Sciatic nerve (tissue), 2 donors: ENCODE data around the gene CCP110. TPM values are rescaled to one million over a fixed set of nuclear protein-coding genes. Genes with fewer than 3 reads are reported as not detected.
"Not testable (repeated sequence)": the region's sequence is repeated elsewhere in the genome, so short reads cannot be mapped to it uniquely, and the experiment has no call there.

Experiments used
- ATAC-seq: fragments of 200-7000 bp; cut with Tn5 transposase; one replicate; pipeline ENCODE4 v1.9.1; 2020; ENCODE audit warnings: mild to moderate bottlenecking, moderate library complexity
- DNase-seq: peaks from one replicate; pipeline ENCODE4 v3.0.0-alpha.2; 2020; ENCODE audit warnings: low spot score
- intact Hi-C: fragments of 100-400 bp; cut with DNase I; formaldehyde crosslinking; loops from one replicate; pipeline ENCODE4 v1.14.2; 2022
- total RNA-seq: library from RNA; stranded (reverse); fragmentation: NEBNext Ultra II Directional; extraction: Animal tissue kit (Norgen Biotek cat#: 25700); gene quantifications from one replicate; pipeline ENCODE4 v1.2.1, GENCODE V29; 2021
- donor health status: DM: no; HTN: no; CAD: no.
- donor health status: DM: no; HTN: no; CAD: no.

The CCP110 gene
- total RNA-seq, 1 donor from 2014 or later, result 32.3 TPM

DNA sequence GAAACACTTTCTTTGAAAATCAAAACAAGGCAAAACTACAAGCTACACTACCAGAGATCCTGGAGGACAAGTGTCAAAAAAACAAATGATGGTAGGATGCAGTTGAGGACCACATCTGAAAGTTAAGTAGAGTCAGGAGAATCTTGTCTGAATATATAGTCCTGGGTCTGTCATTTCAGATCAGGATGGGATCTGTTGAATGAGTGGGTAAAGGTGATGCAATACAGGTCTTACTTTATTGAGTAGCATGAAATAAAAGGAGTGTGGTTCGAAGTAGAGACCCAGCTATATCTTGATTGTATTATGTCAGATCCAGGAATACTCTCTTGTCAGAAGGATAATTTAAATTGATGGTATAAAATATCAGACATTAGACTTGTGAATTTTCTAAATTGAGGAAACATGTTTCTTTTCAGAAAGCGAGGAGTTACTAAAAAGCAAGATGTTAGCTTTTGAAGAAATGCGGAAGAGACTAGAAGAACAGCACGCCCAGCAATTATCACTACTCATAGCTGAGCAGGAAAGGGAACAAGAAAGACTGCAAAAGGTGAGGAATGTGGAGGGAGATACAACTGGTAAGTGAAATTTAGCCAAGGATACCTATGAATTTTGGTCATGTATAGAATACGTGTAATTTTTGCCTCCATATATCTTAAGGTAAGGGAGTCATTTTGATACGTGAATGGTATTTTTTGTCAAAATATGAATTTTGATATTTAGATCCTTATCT is 16.7 kb downstream of the CCP110 start:
- intact Hi-C loops, result no loop called here
- ATAC-seq, result no peak
- no peak for DNase-seq

DNA sequence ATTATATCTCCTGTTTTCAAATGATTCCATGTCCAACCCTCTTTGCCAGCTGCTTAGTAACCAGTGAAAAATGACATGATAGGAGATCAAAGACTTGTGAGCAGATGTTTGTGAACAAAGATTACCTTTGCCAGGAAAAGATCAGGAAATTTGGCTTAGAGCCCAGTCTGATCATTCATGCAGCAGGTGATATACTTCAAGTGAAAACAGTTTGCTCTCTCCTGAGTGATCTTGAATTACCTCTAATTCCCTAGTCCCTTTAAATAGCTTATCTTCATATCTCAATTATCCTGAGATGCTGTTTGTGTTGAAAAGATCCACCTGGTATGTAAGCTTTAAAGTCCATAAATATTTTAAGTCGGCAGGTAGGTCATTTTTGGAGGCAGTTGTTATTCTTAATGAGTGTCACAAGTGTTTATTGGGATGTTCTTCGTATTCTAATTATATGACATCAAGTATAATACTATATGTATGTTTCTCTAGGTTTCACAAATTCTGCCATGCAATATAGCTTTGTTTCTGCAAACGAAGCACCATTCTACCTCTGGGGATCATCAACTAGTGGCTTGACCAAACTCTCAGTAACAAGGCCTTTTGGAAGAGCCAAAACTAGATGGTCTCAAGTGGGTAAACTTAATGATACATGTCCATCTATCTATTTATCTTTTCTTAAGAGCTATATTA is 18.5 kb downstream of the CCP110 start:
- intact Hi-C loops, result no loop called here
- ATAC-seq, result no peak

DNA sequence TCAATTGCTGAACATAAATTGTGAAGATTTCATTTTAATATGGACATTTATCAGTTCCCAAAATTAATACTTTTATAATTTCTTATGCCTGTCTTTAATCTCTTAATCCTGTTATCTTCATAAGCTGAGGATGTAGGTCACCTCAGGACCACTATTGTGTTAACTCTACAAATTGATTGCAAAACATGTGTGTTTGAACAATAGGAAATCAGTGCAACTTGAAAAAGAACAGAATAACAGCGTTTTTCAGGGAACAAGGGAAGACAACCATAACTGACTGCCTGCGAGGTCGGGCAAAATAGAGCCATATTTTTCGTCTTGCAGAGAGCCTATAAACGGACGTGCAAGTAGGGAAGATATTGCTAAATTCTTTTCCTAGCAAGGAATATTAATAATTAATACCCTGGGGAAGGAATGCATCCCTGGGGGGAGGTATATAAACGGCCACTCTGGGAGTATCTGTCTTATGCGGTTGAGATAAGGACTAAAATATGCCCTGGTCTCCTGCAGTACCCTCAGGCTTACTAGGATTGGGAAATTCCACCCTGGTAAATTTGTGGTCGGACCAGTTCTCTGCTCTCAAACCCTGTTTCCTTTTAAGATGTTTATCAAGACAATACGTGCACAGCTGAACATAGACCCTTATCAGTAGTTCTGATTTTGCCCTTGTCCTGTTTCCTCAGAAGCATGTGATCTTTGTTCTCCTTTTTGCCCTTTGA is 19.7 kb downstream of the CCP110 start:
- intact Hi-C loops, result not testable (repeated sequence)

More for the DNA sequence above, 18.5 kb downstream of the CCP110 start:
- DNase-seq, result no peak

DNA sequence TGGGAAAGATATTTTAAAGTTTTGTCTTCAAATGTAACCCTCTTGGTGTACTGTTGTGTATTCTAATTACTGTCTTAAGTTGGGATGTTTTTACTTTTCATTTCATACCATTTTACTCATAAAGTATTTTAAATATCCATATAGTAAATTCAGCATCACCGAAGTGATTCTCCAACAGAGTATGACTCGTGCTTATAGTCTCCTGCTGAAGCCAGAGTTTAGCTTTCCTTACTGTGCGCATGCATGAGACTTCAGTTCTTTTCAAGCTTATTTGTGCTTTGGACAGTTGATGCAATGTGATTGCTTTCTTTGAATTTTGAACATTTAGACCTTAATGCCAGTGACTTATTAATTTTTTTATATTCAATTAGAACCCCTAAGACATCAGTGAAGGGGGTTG is 24.4 kb downstream of the CCP110 start:
- intact Hi-C loops, result no loop called here
- ATAC-seq (no peak), DNase-seq (no peak)

More for the DNA sequence above, 19.7 kb downstream of the CCP110 start:
- not testable (repeated sequence) for ATAC-seq, DNase-seq

DNA sequence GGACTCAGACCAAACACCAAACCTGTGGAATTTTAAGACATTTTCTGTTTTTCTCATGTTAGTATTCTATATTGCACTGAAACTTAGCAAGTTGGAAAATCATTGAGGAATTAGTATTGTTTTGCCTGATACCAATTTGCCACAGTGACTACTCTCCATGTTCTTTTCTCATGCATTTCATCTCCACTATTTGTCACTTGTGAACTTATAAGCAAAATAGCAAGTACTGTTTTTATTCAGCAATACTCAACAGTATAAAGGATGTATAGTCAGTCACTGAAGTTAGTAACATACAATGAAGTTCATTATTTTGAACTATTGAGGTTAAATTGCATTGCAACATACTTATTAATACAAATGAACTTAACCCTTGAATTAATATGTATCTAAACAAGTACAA is 25.9 kb downstream of the CCP110 start:
- ATAC-seq, result no peak
- intact Hi-C loops, result loop anchor here (10.0 kb wide), 1 partner anchor 335 kb away; the partner anchor contains the start of gene GPRC5B
- DNase-seq, result no peak

GRCh38 chr16:19555186-19555937 is 31.6 kb downstream of the CCP110 start, which contains the start of gene VPS35L:
VPS35L (plus strand) TSS chr16:19555703; CDS start chr16:19555730, 27 bp downstream.
- peak; percentile 98 for DNase-seq
- ATAC-seq, result peak; percentile 99
- intact Hi-C loops, result loop anchor here (10.0 kb wide), 1 partner anchor 329 kb away; the partner anchor contains the start of gene GPRC5B

- ATAC-seq (no peak), DNase-seq (no peak)
- intact Hi-C loops, result loop anchor here (10.0 kb wide), 1 partner anchor 329 kb away; the partner anchor contains the start of gene GPRC5B
These were observed 32.4 kb downstream of the CCP110 start for GRCh38 chr16:19555938-19556771.

- intact Hi-C loops, result loop anchor here (10.0 kb wide), 1 partner anchor 325 kb away; the partner anchor contains the start of gene GPRC5B
- DNase-seq (no peak), ATAC-seq (no peak)
These were observed 35.6 kb downstream of the CCP110 start for GRCh38 chr16:19559242-19559910.

GRCh38 chr16:19560078-19560477 is 36.3 kb downstream of the CCP110 start:
- DNase-seq, result no peak
- no peak for ATAC-seq
- intact Hi-C loops, result no loop called here

DNA sequence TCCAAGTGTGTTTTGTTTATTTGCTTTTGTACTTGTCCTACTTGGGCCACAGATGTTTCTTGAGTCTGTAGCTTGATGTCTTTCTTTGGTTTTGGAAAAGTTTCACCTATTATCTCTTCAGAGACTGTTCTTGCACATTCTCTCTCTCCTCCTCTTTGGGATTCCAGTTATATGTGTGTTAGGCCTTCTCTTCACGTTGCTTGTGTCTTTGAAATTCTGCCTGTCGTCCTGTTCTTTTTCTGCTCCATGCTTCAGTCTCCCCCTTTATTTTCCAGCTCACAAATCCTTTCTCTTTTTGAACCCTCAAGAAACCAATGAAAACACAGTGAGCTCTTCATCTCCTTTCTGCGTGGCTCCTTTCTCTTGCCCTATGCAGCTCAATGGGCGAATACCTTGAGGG is 39.6 kb downstream of the CCP110 start:
- intact Hi-C loops, result no loop called here
- no peak for ATAC-seq
- DNase-seq, result no peak

GRCh38 chr16:19566362-19566761 is 42.6 kb downstream of the CCP110 start:
- ATAC-seq (no peak), DNase-seq (no peak)
- intact Hi-C loops, result no loop called here

DNA sequence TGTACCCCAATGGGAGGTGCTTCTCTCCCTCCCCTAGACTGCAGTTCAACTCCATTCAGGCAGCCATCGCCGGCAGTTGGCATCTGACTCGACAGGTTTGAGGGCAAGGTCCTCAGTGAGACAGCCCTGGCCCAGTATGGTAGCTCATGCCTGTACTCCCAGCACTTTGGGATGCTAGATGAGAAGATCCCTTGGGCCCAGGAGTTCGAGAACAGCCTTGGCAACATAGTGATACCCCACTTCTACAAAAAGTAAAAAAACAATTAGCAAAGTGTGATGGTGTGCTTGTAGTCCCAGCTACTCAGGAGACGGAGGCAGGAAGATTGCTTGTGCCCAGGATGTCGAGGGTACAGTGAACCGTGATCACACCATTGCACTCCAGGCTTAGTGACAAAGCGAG is 43.8 kb downstream of the CCP110 start:
- intact Hi-C loops, result no loop called here
- ATAC-seq, result no peak

GRCh38 chr16:19573997-19574396 is 50.3 kb downstream of the CCP110 start:
- DNase-seq, result no peak
- intact Hi-C loops, result no loop called here
- no peak for ATAC-seq

More for the DNA sequence above, 43.8 kb downstream of the CCP110 start:
- DNase-seq, result no peak

- ATAC-seq, result no peak
- DNase-seq, result no peak
- intact Hi-C loops, result no loop called here
These were observed 50.9 kb downstream of the CCP110 start for GRCh38 chr16:19574615-19575014.

DNA sequence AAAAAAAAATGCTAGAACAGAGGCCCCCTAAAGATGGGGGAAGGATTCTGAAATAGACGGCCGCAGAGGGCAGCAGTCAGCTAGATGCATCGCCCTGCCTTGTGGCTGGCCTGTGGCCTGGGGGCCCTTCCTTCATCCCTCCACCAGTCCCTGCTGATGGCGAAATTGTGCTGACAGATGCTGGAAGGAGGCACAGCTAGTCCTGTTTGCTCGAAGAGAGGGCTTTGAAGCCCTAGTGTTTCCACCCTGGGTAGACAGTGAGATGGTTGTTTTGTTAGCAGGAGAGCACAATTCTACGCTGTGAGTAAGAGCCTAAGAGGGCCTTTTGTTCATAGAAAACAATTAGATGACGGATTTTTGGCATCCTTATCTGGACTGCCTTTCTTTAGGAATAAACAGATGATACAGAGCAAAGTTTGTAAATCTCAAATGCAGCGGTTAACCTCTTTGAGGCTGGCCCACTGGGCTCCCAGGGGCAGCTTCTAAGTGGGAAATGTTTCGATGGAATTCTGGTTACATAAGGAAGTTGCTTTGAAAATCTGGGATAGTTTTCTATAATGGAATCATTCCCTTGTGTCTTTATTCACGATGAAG is 54.7 kb downstream of the CCP110 start:
- peak; percentile 83 for ATAC-seq
- intact Hi-C loops, result no loop called here
- no peak for DNase-seq

DNA sequence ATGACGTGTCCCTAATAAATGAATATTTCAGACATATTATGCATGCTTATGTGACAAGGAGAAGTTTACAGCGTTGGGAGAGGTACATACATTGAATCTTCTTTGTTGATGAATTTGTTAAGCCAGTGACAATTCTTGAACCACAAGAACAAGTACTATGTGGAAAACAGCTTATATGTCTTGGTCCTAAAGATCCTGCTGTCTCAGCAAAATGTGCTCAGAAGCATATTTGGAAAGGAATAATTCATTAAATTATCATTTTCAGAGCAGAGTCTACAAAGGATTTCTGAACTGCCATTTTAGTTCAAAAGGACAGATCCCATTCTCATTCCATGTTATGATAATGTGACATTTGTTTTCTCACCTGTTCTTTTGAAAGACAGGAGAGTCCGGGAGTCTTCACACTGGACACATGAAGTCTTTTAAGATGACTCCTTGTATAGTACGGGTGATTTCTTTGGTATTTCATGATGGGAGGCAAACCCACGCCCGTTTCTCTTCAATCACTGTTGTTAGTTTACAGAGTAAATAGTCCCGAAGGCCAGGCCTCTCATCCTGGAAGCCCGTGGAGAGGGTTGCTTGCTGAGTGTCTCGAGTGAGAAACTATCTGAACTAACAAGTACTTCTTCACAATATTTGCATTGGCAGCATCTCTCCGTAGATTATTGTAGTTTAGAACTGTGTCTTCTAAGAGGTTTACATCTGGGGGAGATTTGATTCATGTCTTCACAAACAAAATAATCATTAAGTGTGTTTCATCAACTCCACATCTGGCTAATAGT is 58.5 kb downstream of the CCP110 start:
- ATAC-seq (no peak), DNase-seq (no peak)
- intact Hi-C loops, result no loop called here
